HepG2 (cell line): ENCODE data around the gene RHOT2. TPM values are rescaled to one million over a fixed set of nuclear protein-coding genes. Genes with fewer than 3 reads are reported as not detected.

Experiments used
- ARNT ChIP-seq: fragments of 450-650 bp; IDR thresholded peaks from 2 replicates; pipeline ENCODE4 v1.6.1; 2017
- E2F2 ChIP-seq: sonication (generic); formaldehyde crosslinking; IDR thresholded peaks from 2 replicates; pipeline ENCODE4 v1.4.0; 2020; ENCODE audit warnings: missing genetic modification reagents, borderline replicate concordance
- ETV5 ChIP-seq: IDR thresholded peaks from 2 replicates; pipeline ENCODE4 v1.6.1; 2018; ENCODE audit warnings: missing biosample characterization, missing genetic modification reagents, inconsistent platforms, borderline replicate concordance
- GATAD2A ChIP-seq: IDR thresholded peaks from 2 replicates; pipeline ENCODE4 v1.6.1; 2016
- KAT8 ChIP-seq: IDR thresholded peaks from 2 replicates; pipeline ENCODE4 v1.6.1; 2016; ENCODE audit warnings: missing genetic modification reagents, missing compliant biosample characterization
- NFRKB ChIP-seq: fragments of 450-650 bp; IDR thresholded peaks from 2 replicates; pipeline ENCODE4 v1.6.1; 2017
- NR2F6 ChIP-seq, 2 experiments: IDR thresholded peaks; 2 replicates each; pipeline ENCODE4 v1.6.1; 2016; ENCODE audit warnings: antibody characterized with exemption in 1 of 2, mild to moderate bottlenecking in 1 of 2
- PHF8 ChIP-seq: sonication (generic); formaldehyde crosslinking; IDR thresholded peaks from 2 replicates; pipeline ENCODE4 v1.5.0; 2020; ENCODE audit warnings: missing genetic modification reagents
- SAFB2 ChIP-seq: sonication (generic); formaldehyde crosslinking; IDR thresholded peaks from 2 replicates; pipeline ENCODE4 v1.5.1; 2020; ENCODE audit warnings: missing genetic modification reagents, low read depth, mild to moderate bottlenecking, borderline replicate concordance
- SMYD3 ChIP-seq: sonication (generic); formaldehyde crosslinking; IDR thresholded peaks from 2 replicates; pipeline ENCODE4 v1.8.1; 2023; ENCODE audit warnings: mild to moderate bottlenecking, missing genetic modification reagents
- STAT6 ChIP-seq: sonication (generic); formaldehyde crosslinking; IDR thresholded peaks from 2 replicates; pipeline ENCODE4 v1.4.0; 2020; ENCODE audit warnings: missing genetic modification reagents, mild to moderate bottlenecking, borderline replicate concordance
- TBX2 ChIP-seq: sonication (generic); formaldehyde crosslinking; IDR thresholded peaks from 2 replicates; pipeline ENCODE4 v1.5.0; 2020; ENCODE audit warnings: missing genetic modification reagents, mild to moderate bottlenecking, borderline replicate concordance
- ZBTB4 ChIP-seq: sonication (generic); formaldehyde crosslinking; IDR thresholded peaks from 2 replicates; pipeline ENCODE4 v1.4.0; 2020; ENCODE audit warnings: missing genetic modification reagents, mild to moderate bottlenecking, borderline replicate concordance
- ZNF280D ChIP-seq: sonication (generic); formaldehyde crosslinking; IDR thresholded peaks from 2 replicates; pipeline ENCODE4 v1.5.1; 2020; ENCODE audit warnings: mild to moderate bottlenecking, missing genetic modification reagents
- ZNF678 ChIP-seq: sonication (generic); formaldehyde crosslinking; IDR thresholded peaks from 2 replicates; pipeline ENCODE4 v1.4.0; 2020; ENCODE audit warnings: mild to moderate bottlenecking, missing genetic modification reagents
- ZNF747 ChIP-seq: sonication (generic); formaldehyde crosslinking; IDR thresholded peaks from 2 replicates; pipeline ENCODE4 v1.8.1; 2023; ENCODE audit warnings: missing genetic modification reagents, mild to moderate bottlenecking, borderline replicate concordance
- ZNF782 ChIP-seq: sonication (generic); formaldehyde crosslinking; IDR thresholded peaks from 2 replicates; pipeline ENCODE4 v1.4.0; 2020; ENCODE audit warnings: missing genetic modification reagents, mild to moderate bottlenecking, borderline replicate concordance
- polyA plus RNA-seq, 8 experiments: library from polyadenylated mRNA; depleted of rRNA in 3 of 8; stranded (reverse) in 7 of 8; unstranded in 1 of 8; fragments of >200 nt; fragmentation: Illumina TruSeq in 4 of 8; extraction: Trizol in 4 of 8; gene quantifications; 2 replicates each; pipeline versions ENCODE4 v1.2.1 to v1.2.3, GENCODE V29; 2011 to 2016; ENCODE audit warnings: low read depth in 4 of 8, missing spikeins in 1 of 8, mixed read lengths in 1 of 8; ENCODE audit not compliant: insufficient read depth in 1 of 8
- total RNA-seq, 5 experiments: library from RNA; depleted of rRNA; stranded (reverse); fragments of >200 nt; fragmentation: Illumina TruSeq; extraction: Trizol; gene quantifications; 2 replicates each; pipeline ENCODE4 v1.2.3, GENCODE V29; 2016; ENCODE audit warnings: low read depth in 1 of 5

RHOT2 gene
- total and polyA plus RNA-seq, 2 of the 13 experiments (the other 11 are each of a cell fraction or from before 2014, with no cell fraction given) = 63.6 to 76.9 TPM

GRCh38 chr16:645852-646678, 21.9 kb upstream of the RHOT2 start (continued):
- TF ChIP-seq ZBTB4 (CRISPR knock-in tag) (peak; percentile 58; the same call in 1 of the 2 replicates), STAT6 (CRISPR knock-in tag) (no peak), TBX2 (CRISPR knock-in tag) (peak; percentile 79), ZNF678 (0 out of 2 replicates have a peak, but pooled peaks have one; percentile 37), E2F2 (CRISPR knock-in tag) (no peak), NFRKB (no peak), SMYD3 (CRISPR knock-in tag) (no peak), ZNF280D (CRISPR knock-in tag) (no peak), ARNT (no peak), ZNF782 (CRISPR knock-in tag) (no peak), NR2F6 (IDR thresholded peaks at IDR 0.05) (peak; percentile 50; the same call in 1 of the 2 replicates), NR2F6 (CRISPR knock-in tag; IDR thresholded peaks at IDR 0.05) (peak; percentile 80), PHF8 (CRISPR knock-in tag) (no peak; the same call in 1 of the 2 replicates), ETV5 (CRISPR knock-in tag) (peak; percentile 31; the same call in 1 of the 2 replicates), GATAD2A (CRISPR knock-in tag) (peak; percentile 69), SAFB2 (CRISPR knock-in tag) (0 out of 2 replicates have a peak, but pooled peaks have one; percentile 37), ZNF747 (CRISPR knock-in tag) (peak; percentile 56; the same call in 1 of the 2 replicates), KAT8 (CRISPR knock-in tag) (peak; percentile 58; the same call in 1 of the 2 replicates)
